Transverse colon (tissue), 4 donors: ENCODE results near the gene DPH3.

Experiments used
- CTCF ChIP-seq, 5 experiments: fragments of 200-600 bp in 3 of 5; fragments of 450-650 bp in 2 of 5; sonication (generic) in 3 of 5; IDR thresholded peaks; 1 replicate in 2 of 5; 2 replicates in 3 of 5; pipeline ENCODE4 v1.5.1; 2016 to 2017; ENCODE audit warnings: antibody characterized with exemption in 5 of 5, inconsistent platforms in 3 of 5, mild to moderate bottlenecking in 2 of 5, moderate library complexity in 1 of 5
- EP300 ChIP-seq: sonication (generic); formaldehyde crosslinking; IDR thresholded peaks from one replicate; pipeline ENCODE4 v1.6.1; 2017; ENCODE audit warnings: antibody characterized with exemption, low read depth
- POLR2A ChIP-seq: fragments of 450-650 bp; IDR thresholded peaks from one replicate; pipeline ENCODE4 v1.6.1; 2016; ENCODE audit warnings: antibody characterized with exemption, mild to moderate bottlenecking, moderate library complexity
- POLR2AphosphoS5 ChIP-seq, 3 donors: sonication (generic); formaldehyde crosslinking; IDR thresholded peaks; one replicate each; pipeline ENCODE4 v1.6.1; 2016; ENCODE audit warnings: antibody characterized with exemption in 3 of 3

GRCh38 chr3:16299746-16300145 is 35.0 kb upstream of the DPH3 start:
- TF ChIP-seq CTCF (IDR thresholded peaks at IDR 0.05) (no peak), EP300 (no peak), POLR2A (no peak), POLR2AphosphoS5 (IDR thresholded peaks at IDR 0.05) (no peak)
